ENCODE results near the gene PAXIP1.

The PAXIP1 gene

DNA sequence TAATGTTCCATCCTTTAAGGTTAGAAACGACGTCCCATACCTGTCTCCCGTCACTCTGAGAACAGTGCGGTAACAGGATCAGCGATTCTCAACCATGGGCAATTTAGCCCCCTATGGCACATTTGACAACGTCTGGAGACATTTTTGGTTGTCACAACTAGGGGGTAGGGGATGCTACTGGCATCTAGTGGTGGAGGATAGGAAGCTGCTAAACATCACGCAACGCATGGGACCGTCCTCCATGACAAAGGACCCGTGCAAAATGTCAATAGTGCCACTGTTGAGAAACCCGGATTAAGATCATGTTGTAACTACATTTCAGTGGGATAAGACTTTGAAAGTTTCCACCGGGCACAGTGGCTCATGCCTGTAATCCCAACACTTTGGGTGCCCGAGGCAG, 5.0 kb upstream of the PAXIP1 start:
- H3K9ac ChIP-seq = no peak overlapping the region
- H2AFZ ChIP-seq (ENCODE audit: low read depth) = no peak overlapping the region
- H4K20me1 ChIP-seq (ENCODE audit: insufficient read depth) = no peaks in the 10 kb centered on the region
- peaks cover 12% of the 10 kb centered on the region for H3K4me1 ChIP-seq (ENCODE audit: low read depth, poor library complexity, severe bottlenecking)
- no peaks in the 10 kb centered on the region for H3K27me3 ChIP-seq (ENCODE audit: insufficient read depth, low read depth)
- no peak overlapping the region for H3K27ac ChIP-seq
- H3K4me2 ChIP-seq = no peak overlapping the region
- TF ChIP-seq, protein P1, sequence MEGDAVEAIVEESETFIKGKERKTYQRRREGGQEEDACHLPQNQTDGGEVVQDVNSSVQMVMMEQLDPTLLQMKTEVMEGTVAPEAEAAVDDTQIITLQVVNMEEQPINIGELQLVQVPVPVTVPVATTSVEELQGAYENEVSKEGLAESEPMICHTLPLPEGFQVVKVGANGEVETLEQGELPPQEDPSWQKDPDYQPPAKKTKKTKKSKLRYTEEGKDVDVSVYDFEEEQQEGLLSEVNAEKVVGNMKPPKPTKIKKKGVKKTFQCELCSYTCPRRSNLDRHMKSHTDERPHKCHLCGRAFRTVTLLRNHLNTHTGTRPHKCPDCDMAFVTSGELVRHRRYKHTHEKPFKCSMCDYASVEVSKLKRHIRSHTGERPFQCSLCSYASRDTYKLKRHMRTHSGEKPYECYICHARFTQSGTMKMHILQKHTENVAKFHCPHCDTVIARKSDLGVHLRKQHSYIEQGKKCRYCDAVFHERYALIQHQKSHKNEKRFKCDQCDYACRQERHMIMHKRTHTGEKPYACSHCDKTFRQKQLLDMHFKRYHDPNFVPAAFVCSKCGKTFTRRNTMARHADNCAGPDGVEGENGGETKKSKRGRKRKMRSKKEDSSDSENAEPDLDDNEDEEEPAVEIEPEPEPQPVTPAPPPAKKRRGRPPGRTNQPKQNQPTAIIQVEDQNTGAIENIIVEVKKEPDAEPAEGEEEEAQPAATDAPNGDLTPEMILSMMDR (conservative IDR thresholded peaks at IDR 0.05; ENCODE audit: low read depth, low read length) = 0 out of 2 replicates have a peak, but pooled peaks have one; percentile 23
- no peak overlapping the region for H3K4me3 ChIP-seq (IDR thresholded peaks at IDR 0.05; ENCODE audit: insufficient read depth, low read depth, low read length)
- H3K79me2 ChIP-seq (ENCODE audit: insufficient read depth, low read depth) = peaks cover 18% of the 10 kb centered on the region; the same call in 1 of the 2 replicates
- no peaks in the 10 kb centered on the region for H3K36me3 ChIP-seq (ENCODE audit: insufficient read depth)

DNA sequence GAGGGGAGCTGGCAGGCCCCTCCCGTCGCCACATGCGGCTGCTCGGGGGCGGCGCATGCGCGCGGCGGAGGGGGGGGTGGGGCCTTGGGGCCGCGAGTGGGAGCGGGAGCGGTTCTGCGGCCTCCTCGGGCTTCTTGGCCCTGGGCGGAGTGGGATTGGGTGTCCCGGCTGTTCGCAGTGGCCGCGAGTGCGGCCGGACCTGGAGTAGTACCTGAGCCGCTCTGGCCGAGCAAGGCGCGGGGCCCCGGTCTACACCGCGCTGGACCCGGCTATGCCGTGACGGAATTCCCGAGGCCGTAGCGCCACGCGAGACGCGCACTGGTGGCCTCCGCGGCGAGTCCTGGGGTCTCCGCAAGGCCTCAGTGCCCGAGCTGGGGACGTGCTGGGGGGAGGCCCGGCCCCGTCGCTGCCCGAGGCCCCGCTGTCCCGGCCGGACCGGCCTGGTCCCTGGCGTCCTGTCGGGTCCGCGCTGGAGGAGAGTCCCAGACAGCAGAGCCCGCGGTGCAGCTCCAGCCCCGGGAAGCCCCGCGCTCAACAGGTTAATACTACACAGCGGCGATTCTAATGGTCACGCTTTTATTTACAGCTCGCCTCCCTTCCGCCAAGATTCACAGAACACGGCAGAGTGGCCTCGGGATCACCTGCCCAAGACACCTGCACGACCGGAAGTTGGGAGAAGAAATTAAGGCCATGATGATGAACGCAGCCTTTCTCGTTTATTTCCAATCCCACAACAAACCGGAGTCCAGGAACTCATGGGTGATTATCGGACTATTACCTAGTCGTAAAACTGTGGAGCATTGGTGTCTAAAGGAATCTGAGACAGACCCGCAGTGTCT, 671 bp upstream of the PAXIP1 start:
- no peaks in the 10 kb centered on the region for H3K36me3 ChIP-seq (ENCODE audit: insufficient read depth)
- H3K9ac ChIP-seq = peak overlapping the region; percentile 96
- peaks cover 52% of the 10 kb centered on the region for H3K79me2 ChIP-seq (ENCODE audit: insufficient read depth, low read depth)
- H3K27me3 ChIP-seq (ENCODE audit: insufficient read depth, low read depth) = no peaks in the 10 kb centered on the region
- H4K20me1 ChIP-seq (ENCODE audit: insufficient read depth) = no peaks in the 10 kb centered on the region; the same call in 1 of the 2 replicates
- peaks cover 23% of the 10 kb centered on the region for H3K4me1 ChIP-seq (ENCODE audit: low read depth, poor library complexity, severe bottlenecking)
- peak overlapping the region; percentile 64 for H3K4me2 ChIP-seq
- TF ChIP-seq, protein P1 (conservative IDR thresholded peaks at IDR 0.05; ENCODE audit: low read depth, low read length) = no peak
- H3K27ac ChIP-seq = peak overlapping the region; percentile 82
- H2AFZ ChIP-seq (ENCODE audit: low read depth) = peak overlapping the region; percentile 70
- H3K4me3 ChIP-seq (IDR thresholded peaks at IDR 0.05; ENCODE audit: insufficient read depth, low read depth, low read length) = peak overlapping the region; percentile 56

DNA sequence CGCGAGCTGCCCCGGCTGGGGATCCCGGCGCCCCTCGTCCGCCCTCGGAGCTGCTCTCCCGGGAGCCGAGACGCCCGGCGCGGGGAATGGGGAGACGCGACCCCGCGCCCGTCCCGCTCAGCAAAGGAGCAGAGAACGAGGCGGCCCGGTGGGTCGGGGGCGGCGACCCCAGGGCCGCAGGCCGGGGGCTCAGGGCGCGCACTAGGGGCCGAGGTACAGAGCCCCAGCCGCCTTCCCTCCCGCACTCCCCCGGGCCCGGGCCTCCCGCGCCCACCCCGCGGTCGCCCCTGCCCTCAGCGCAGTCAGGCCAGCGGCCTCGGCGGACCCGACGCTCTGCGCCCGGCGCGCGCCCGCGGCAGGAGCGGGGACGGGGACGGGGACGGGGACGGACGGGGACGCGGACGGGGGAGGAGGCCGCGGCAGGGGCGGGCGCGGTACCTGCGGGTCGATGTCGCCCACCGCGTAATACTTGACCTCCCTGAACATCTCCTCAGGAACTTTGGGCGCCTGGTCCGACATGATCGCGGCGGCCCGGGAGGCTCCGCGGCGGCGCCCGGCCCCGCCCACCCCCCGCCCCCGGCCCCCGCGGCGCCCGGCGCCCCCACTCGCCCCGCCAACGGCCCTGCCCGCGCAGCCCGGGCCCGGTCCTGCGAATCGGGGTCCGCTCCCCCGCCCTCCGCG, 373 bp downstream of the PAXIP1 start:
- Histone ChIP-seq H3K4me1 (ENCODE audit: low read depth, poor library complexity, severe bottlenecking) (peaks cover 23% of the 10 kb centered on the region), H3K4me3 (IDR thresholded peaks at IDR 0.05; ENCODE audit: insufficient read depth, low read depth, low read length) (no peak overlapping the region), H3K79me2 (ENCODE audit: insufficient read depth, low read depth) (peaks cover 52% of the 10 kb centered on the region), H3K36me3 (ENCODE audit: insufficient read depth) (no peaks in the 10 kb centered on the region; the same call in 1 of the 2 replicates), H4K20me1 (ENCODE audit: insufficient read depth) (no peaks in the 10 kb centered on the region; the same call in 1 of the 2 replicates), H2AFZ (ENCODE audit: low read depth) (peak overlapping the region; percentile 51), H3K27ac (peak overlapping the region; percentile 35), H3K4me2 (peak overlapping the region; percentile 99; the same call in 1 of the 2 replicates), H3K9ac (peak overlapping the region; percentile 78), H3K27me3 (ENCODE audit: insufficient read depth, low read depth) (no peaks in the 10 kb centered on the region)
- TF ChIP-seq, protein P1 (conservative IDR thresholded peaks at IDR 0.05; ENCODE audit: low read depth, low read length) = no peak

DNA sequence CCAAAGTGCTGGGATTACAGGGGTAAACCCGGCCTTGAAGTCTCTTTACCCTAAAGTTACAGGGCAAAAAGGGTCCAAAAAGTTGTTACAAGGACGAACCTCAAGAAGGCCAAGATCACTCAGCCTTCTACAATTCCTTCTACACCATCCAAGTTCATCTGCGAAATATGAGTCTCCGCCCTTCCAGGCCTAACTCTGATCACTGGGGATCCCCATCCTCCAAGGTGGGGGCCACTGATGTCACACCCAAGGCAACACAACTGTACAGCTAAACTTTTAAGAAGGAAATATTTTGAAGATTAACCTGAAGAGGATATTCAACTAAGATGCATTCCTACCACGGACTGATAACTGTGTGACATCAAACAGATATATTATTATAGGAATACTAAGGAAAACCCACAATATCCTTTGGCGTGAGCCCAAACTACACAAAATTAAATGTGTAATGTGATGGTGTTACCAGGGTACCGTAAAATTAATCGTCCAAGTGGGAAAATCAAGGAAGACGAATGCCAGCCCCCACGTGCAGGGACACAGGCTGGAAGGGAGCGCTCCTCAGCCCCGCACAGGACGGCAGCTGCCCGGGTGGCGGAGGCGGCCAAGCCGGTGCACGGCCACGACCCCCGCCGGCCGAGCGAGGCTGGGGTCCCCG, 1.0 kb downstream of the PAXIP1 start:
- peak overlapping the region; percentile 35 for H3K27ac ChIP-seq
- H2AFZ ChIP-seq (ENCODE audit: low read depth) = peak overlapping the region; percentile 51
- H3K27me3 ChIP-seq (ENCODE audit: insufficient read depth, low read depth) = no peaks in the 10 kb centered on the region
- peak overlapping the region; percentile 78 for H3K9ac ChIP-seq
- no peaks in the 10 kb centered on the region; the same call in 1 of the 2 replicates for H4K20me1 ChIP-seq (ENCODE audit: insufficient read depth)
- H3K4me1 ChIP-seq (ENCODE audit: low read depth, poor library complexity, severe bottlenecking) = peaks cover 23% of the 10 kb centered on the region
- peak overlapping the region; percentile 99 for H3K4me2 ChIP-seq
- no peak overlapping the region for H3K4me3 ChIP-seq (IDR thresholded peaks at IDR 0.05; ENCODE audit: insufficient read depth, low read depth, low read length)
- H3K36me3 ChIP-seq (ENCODE audit: insufficient read depth) = no peaks in the 10 kb centered on the region; the same call in 1 of the 2 replicates
- peaks cover 52% of the 10 kb centered on the region for H3K79me2 ChIP-seq (ENCODE audit: insufficient read depth, low read depth)
- TF ChIP-seq, protein P1 (conservative IDR thresholded peaks at IDR 0.05; ENCODE audit: low read depth, low read length) = no peak

Data from KMS-11 (cell line).